DMS153 (cell line): Measurements from ENCODE around the gene CLDN19.
"Not testable (repeated sequence)": the region's sequence is repeated elsewhere in the genome, so short reads cannot be mapped to it uniquely, and the experiment has no call there.

ENCODE experiments used
- DNase-seq: peaks from one replicate; lab custom pipeline; 2025; lab: John Stamatoyannopoulos, UW

Gene CLDN19

DNA sequence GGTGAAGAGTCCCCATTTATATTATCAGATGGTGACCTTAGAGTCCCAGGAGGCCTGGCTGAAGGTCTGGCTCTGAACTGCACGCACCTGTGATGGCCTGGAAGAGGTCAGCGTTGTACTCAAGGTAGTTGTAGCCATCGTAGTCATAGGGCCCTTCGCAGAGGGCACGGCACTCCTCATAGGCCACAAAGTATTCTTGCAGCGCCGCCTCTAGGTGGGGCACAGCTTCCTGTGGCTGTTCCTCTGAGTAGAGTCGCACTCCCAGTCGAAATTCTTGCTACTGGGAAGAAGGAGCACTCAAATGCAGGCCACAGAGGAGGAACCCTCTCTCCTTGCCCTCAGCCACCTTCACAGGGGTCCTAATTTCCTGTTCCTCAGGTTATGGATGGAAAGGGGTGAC, 19.1 kb upstream of the CLDN19 start:
- no peak for DNase-seq

DNA sequence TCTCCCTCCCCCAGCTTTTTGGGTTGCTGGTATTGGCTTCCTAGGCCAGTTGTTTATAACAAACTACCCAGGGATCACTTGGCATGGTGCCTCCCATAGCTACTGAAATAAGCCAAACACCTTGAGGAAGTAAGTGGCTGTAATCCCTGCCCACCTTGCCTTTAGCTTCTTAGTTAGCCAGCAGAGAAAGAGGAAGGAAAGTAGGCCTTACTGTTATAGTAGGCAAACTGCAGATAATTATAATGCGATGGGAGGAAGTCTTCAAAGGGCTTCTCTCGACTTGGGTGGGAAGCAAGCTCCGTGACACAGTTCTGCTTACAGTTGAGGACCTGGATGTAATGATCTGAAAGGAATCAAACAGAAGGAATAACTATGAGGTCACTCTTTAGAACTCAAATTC, 18.6 kb upstream of the CLDN19 start:
- DNase-seq: no peak

- no peak for DNase-seq
These were observed 17.8 kb upstream of the CLDN19 start for GRCh38 chr1:42757892-42758275.

- DNase-seq: peak; percentile 72
These were observed 17.2 kb upstream of the CLDN19 start for GRCh38 chr1:42756956-42757891.

DNA sequence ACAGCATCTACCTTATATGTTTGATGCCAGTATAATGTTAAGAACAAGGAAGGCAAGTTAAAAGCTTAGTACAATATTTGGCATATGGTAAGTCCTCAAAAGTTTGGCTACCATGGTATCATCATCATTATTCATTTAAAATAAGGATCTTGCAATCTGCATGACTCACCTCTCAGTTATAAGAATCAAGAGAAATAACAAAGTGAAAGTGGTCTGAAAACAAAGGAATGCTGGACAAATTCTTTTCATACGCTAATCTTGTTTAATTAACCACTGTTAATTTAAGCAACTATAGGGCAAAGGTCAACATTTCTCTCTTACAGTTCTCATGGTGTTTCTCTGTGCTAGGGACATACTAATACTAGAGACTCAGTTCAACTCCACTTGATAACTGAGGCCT, 13.0 kb upstream of the CLDN19 start:
- no peak for DNase-seq

- DNase-seq: no peak
These were observed 12.2 kb upstream of the CLDN19 start for GRCh38 chr1:42752284-42752683.

DNA sequence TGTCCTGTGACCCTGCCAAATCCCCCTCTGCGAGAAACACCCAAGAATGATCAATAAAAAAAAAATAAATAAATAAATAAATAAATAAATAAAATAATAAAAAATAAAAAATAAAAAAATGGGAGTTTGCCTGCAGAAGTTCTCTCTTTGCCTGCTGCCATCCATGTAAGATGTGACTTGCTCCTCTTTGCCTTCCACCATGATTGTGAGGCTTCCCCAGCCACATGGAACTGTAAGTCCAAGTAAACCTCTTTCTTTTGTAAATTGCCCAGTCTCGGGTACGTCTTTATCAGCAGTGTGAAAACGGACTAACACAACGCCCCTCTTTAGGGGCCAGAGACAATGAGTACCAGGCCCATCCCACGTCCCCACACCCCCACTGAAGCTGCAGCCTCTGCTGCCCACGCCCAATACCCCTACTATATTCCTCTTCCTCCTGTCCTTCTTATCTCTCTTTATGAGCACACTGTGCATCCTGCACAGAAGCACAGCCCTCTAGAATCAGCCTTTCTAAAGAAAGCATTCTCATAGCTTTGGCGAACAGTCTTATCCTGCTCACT, 11.6 kb upstream of the CLDN19 start:
- DNase-seq: not testable (repeated sequence)

- no peak for DNase-seq
These were observed 10.0 kb upstream of the CLDN19 start for GRCh38 chr1:42750041-42750440.

DNA sequence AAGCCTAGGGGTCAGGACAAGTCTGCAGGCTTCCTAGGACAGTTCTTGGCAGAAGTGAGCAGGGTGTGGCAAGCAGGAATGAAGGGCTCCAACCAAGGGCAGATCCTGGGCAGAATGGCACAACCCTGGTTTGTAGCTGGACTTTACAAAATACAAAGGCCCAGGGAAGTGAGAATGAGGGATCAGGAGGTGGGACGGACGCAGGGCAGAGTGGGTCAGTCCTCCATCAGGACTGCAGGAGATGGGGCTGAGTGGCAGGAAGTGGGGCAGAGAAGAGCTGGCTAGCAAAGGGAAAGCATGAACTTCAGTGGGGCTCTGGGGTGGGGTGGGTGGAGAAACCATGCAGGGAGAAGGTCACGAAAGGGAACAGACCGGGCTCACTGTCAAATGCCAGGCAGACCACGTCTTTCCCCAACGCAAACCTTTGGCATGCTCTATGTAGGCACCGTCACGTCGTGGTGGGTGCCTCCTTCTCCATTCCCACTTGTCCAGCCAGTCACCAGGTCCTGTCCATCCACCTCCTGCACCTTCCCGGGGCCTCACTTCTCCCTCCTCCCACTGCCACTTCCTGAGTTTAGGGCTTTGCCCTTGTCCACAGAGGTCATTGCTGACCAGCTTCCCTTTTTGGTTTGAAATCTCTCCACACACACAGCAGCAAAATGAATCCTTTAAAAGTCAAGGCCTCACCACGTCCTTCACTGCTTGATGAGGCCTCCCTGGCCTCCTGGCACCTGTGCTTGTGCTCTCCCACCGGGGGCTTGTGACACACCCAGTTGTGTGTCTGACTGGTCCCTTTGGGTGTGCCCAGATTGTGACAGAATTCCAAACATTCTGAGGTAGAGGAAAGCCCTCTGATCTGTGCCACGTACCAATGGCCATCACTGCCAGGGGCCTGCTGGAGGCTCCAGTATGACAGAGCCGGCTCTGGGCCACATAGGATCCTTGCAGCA, 8.7 kb upstream of the CLDN19 start:
- DNase-seq: no peak

DNA sequence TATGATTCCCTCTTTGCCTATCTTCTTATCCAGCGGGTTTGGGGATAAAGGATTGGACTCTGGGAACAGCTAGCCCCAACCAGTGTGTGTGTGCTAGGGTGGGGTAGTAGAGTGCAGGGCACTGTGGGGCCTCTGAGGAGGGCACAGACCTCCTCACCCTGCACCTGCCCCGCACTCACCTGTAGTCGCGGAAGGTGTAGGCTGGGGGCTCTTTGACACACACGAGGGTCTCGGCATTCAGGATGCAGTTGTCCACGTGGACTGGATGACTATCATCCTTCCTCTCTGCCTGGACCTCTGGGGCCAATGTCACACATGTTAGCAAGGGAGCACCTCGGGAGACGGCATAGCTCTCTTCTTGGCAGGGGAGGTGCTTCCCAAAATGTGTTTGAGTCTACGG, 8.0 kb upstream of the CLDN19 start:
- no peak for DNase-seq

GRCh38 chr1:42747125-42747524, 7.1 kb upstream of the CLDN19 start:
- DNase-seq: no peak

DNA sequence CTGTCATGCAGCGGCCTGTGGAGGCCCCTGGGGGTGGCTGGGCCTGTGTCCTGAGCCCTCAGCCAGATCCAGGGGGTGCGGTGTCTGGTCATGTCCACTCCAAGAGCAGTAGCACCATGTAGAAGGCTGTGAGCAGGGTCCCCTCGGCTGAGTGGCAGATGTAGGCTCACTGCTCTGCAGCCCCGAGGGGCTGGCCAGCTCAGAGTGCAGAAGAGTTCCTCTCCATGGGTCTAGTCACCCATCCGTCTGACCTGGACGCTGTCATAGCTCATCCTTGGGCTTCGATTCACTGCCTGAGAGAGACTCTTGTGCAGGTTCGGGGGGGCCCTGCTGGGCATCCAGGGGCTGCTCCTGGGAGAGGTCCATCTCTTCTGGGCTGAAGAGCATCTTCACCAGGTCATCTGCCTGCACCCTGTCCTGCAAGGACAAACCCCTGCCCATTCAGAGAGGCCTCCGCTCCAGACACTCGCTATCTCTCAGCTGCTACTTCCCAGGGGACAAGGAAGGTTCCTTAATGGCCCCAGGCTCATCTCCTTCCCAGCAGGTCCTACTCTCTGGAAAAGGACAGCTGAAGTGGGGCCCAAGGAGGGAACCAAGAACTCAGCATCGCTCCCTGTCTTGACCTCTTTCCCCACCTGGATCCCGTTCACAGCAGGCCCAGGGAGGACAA, 6.5 kb upstream of the CLDN19 start:
- DNase-seq: no peak

DNA sequence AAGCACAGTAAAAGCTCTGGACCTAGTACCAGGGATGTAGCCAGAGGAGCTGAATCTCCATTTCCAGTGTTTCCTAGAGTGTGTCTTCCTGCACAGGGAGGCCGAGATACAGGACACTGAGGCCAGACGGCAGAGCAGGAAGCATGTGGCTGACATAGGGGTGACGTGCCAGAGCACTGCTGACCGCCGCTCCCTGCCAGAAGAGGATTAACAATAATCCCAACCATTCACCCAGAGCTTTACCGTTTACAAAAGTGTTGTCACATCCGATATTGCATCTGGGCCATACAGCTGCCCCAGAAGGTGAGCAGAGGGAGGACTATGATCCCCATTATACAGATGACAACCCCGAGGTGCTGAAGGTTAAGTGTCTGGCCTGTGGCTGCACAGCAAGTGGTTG, 5.8 kb upstream of the CLDN19 start:
- no peak for DNase-seq

GRCh38 chr1:42744148-42744413, 4.0 kb upstream of the CLDN19 start:
- no peak for DNase-seq

- DNase-seq: no peak
These were observed 3.5 kb upstream of the CLDN19 start for GRCh38 chr1:42743317-42744147.

GRCh38 chr1:42742617-42743316, 2.7 kb upstream of the CLDN19 start:
- no peak for DNase-seq

- no peak for DNase-seq
These were observed 2.1 kb upstream of the CLDN19 start for GRCh38 chr1:42742141-42742540.

DNA sequence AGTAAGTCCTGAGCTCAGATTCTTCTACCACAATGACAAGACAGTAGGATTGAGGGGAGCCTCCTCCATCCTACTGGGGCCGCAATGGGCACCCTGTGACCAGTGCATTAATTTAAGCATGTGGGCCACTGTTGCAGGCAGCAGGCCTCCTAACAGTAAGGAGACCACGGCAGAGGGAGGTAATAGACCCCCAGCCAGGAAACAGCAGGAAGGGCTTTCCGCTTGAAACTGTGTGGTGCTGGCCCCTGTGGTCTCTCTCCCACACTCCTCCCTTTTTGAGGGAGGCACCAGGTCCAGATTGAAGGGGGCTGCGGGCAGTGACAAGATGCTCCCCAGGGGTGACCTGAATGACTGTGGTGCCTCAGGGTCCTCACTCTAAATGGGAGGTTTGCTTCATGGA, 1.7 kb upstream of the CLDN19 start:
- DNase-seq: no peak

DNA sequence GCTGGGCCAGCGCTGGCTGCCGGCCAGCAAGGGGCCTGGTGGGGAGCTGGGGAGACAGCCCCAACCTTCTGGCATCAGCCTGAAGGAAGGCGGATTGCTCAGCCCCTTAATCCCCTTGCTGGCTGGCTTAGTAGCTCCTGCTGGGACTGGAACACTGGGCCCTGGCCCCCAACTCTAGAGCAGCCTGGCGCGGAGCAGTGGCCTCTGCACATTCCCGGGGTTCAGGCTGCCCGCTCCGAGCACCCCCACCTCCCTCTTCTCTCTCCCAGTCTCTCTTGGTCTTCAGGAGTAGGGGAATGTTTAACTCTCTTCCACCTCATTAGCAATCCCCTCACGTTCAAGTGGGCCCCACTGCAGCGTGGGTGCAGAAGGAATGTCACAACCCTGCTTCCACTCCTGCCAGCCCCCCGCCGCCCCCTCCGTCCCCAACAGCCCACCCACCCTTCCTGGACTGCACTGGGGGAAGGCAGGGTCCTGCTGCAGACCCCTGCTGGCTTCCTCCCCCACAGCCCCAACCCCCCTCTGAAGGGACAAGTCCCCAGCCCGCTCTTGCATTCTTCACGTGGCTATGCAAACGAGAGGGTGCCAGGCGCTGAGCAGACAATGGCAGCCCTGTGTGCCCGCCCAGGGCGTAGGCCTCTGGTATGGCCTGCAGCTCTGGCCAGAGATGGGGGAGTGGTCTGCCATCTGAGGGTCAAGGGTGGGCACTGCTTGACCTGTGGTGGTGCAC, 980 bp upstream of the CLDN19 start:
- DNase-seq: no peak

GRCh38 chr1:42738678-42739226, 1.3 kb downstream of the CLDN19 start:
- no peak for DNase-seq
